ENCODE results near the gene SPATA31A3.
"Not testable (repeated sequence)": the region's sequence is repeated elsewhere in the genome, so short reads cannot be mapped to it uniquely, and the experiment has no call there.

SPATA31A3 gene

DNA sequence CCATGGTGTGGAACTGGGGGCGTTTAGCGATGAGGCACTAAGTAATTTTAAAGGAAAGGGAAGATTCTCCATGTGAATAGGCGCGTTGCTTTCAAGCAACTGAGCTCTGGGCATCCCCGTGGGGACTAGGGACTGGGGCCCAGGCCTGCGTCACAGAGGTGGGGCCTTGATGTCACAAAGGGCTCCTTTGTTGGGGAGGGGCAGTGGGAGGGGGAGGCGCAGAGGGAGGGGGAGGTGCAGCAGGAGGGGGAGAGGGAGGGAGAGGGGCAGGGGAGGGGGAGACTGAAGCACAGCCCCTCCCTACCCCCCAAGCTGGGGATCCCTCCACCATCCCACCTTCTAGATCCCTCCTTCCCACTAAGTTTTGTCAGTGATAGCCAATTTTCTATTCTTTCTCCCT lies at the start of gene SPATA31A3:
Gene SPATA31A3, minus strand, starts transcription at position 101 of the 400 bp plus-strand sequence. Its CDS starts 29 bp downstream, at position 72.
- not testable (repeated sequence) for DNase-seq (ENCODE audit: low read depth)

DNA sequence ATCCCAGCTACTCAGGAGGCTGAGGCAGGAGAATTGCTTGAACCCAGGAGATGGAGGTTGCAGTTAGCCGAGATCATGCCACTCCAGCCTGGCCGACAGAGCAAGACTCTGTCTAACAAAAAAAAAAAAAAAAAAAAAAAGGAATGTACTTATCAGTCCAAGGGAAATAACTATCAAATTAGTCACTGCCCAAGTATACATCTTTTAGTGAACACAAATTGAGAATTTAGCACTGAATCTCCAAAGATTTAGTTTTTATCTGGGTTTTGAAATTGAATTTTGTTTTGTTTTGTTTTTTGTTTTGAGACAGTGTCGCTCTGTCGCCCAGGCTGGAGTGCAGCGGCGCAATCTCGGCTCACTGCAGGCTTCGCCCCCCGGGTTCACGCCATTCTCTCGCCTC lies 39.8 kb downstream of the SPATA31A3 start:
- peak; percentile 49 for DNase-seq (ENCODE audit: low read depth)

DNA sequence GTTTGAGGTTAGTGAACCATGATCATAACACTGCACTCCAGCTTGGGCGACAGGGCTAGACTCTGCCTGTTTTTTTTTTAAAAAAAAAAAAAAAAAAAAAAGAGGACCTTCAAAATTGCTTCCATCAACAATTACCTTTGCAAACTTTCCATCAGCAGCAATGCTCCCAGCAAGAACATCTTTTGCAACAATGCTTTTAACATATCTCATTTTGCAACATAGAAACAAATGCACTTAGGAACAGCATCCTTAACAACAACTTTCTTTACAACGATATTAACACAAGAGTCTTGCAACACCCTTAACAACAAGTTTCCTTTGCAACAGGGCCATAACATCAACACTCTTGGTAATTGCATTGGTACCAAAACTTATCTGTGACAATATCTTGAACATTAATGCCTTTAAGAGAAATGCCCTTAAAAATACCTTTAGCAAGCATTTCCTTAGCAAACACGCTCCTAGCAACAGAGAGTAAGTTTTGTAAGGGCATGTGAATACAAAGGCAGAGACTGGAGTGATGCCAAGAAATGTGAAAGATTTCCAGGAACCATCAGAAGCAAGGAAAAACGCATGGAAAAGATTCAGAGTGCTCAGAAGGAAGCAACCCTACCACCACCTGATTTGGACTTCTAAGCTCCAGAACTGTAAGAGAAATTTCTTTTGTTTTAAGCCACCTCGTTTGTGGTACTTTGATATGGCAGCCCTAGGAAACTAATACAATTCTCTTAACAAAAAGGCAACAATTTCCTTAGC lies 49.8 kb downstream of the SPATA31A3 start:
- DNase-seq (ENCODE audit: low read depth): not testable (repeated sequence)

DNA sequence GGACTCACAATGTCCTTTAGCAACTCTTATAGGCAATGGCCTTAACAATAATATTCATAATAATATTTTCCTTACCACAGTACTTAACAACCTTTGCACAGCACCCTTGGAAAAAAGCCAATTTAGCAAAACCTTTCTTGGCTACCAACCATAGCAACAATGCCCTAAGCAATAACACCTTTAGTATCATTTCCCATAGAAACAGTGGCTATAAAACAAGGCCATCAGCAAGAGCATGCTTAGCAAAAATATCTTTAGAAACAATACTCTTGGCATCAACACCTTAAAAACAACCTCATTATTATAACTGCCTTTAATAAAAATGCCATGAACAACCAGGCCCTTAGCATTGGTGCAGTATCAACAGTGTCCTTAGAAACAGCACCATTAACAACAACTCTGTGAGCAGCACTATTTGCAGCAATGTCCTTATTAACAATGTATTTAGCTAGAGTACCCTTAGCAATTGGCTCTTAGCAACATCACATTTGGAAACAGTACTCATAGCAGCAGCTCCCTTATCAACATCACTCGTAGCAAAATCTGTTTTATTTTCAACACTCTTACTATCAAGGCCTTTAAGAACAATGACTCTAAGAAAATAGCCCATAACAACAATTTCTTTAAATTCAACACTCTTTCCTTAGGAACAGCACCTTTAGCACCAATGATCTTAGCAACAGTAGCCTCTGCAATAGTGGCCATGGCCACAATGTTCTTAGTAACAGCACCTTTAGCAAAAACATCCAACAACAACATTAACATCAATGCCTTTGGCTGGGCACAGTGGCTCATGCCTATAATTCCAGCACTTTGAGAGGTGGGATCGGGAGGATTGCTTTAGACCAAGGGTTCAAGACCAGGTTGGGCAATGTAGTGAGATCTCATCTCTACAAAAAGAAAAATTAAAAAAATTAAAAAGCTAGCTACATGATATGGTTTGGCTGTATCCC lies 52.2 kb downstream of the SPATA31A3 start:
- DNase-seq (ENCODE audit: low read depth): not testable (repeated sequence)

DNA sequence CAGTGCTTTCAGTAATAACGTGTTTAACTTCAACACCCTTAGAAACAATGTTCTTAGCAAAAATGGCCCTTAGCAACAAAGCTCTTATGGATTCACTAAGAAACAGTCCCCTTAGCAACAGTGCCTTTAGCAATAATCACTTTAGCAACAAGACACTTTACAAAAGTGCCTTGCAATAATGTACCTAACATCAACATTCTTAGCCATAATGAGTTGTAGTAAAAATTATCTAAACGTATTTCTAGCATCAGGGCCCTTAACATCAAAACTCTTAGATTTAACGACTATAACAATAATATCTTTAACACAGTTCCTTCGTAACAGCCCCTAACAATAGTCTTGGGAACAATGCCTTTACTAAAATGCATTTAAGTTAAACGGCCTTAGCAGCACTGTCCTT lies 54.0 kb downstream of the SPATA31A3 start:
- DNase-seq (ENCODE audit: low read depth): not testable (repeated sequence)

DNA sequence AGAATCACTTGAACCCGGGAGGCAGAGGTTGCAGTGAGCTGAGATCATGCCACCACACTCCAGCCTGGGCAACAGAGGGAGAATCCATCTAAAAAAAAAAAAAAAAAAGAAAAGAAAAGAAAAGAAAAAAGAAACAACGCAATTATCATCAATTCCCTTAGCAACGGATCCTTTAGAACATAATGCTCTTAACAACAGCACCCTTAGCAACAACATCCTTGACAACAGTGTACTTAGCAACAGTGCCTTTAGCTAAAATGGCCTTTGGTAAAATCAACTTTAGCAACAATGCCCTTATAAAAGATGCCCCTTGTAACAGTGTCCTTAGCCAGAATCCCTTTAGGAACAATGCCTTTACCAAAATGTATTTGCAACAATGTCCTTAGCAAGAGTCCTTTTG lies 54.7 kb downstream of the SPATA31A3 start:
- not testable (repeated sequence) for DNase-seq (ENCODE audit: low read depth)

Measured in ELR (cell line).